WI38 (cell line): Measurements from ENCODE around the gene CST9.

Experiments
- H3K4me3 ChIP-seq: 2 replicates; pipeline ENCODE4 v1.5.1; 2011; ENCODE audit warnings: low read depth, mild to moderate bottlenecking, control low read depth, low read length
- TF ChIP-seq, protein P1 (sequence below): IDR thresholded peaks from 2 replicates; pipeline ENCODE4 v1.5.1; 2012; ENCODE audit warnings: low read depth, mild to moderate bottlenecking, control low read depth, low read length

Gene CST9

DNA sequence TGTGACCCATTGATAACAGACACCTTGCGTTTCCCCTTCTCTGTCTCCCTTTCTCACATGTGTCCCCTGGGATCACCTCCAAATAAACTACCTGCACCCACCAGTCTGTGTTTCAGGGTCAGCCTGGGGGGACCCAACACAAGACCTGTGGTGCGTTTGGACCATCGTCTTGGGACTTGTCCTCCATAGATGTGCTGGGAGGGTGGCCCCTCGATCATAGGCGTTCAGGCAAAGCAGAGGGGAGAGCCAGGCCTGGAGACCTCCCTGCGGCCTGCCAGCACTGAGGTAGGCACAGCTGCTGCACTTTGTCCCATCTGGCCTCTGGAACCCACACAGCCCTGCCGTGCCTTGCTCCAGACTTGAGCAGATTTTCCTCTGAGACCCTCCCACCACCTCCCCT is 18.1 kb downstream of the CST9 start:
- H3K4me3 ChIP-seq: no peak overlapping the region
- TF ChIP-seq, protein P1, sequence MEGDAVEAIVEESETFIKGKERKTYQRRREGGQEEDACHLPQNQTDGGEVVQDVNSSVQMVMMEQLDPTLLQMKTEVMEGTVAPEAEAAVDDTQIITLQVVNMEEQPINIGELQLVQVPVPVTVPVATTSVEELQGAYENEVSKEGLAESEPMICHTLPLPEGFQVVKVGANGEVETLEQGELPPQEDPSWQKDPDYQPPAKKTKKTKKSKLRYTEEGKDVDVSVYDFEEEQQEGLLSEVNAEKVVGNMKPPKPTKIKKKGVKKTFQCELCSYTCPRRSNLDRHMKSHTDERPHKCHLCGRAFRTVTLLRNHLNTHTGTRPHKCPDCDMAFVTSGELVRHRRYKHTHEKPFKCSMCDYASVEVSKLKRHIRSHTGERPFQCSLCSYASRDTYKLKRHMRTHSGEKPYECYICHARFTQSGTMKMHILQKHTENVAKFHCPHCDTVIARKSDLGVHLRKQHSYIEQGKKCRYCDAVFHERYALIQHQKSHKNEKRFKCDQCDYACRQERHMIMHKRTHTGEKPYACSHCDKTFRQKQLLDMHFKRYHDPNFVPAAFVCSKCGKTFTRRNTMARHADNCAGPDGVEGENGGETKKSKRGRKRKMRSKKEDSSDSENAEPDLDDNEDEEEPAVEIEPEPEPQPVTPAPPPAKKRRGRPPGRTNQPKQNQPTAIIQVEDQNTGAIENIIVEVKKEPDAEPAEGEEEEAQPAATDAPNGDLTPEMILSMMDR: no peak

GRCh38 chr20:23586735-23587525 is 18.8 kb downstream of the CST9 start:
- TF ChIP-seq, protein P1: no peak
- H3K4me3 ChIP-seq: no peak overlapping the region

DNA sequence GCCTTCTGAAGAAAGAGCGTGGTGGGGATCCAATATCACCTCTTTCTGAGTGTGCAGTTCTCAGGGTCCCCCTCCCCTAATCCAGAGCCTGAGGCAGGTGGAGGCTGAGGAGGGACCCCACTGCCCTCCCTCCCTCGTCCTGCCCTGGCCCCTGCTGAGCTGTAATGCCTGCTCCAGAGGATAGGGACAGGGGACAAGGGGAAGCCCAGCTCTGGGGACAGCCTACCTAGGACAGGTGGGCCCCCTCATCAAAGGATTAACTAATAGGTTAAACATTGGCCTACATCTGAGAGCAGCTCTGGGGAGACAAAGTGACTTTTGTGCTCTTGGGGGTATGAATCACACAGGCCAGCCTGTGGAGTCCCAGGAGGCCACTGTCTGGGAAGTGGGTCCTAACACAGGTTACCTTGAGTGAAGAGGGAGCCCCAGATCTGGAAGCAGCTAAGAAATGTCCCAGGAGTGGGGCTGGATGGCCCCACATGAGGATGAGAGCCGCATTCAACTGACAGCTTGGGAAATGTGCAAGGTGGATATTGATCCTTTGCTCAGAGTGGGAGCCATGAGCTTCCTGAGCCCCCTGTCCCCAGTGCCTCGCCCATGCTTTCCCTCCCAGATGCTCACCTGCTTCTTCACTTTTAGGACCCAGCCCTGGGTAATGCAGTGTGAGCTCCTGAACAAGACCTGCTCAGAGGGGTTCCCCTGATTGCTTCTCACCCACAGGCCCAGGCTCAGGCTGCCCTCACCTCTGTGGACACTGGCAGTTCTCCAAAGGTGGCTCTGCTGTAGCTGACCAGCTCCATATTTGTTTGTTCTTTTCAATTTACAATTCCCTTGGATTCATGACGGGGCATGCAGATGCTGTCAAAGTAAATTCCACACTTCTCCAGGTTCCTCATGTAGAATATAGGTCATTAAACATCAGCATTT is 19.6 kb downstream of the CST9 start:
- no peak overlapping the region for H3K4me3 ChIP-seq
- TF ChIP-seq, protein P1: no peak

- no peak overlapping the region for H3K4me3 ChIP-seq
- TF ChIP-seq, protein P1: no peak
Observed at GRCh38 chr20:23585449-23585807, 20.3 kb downstream of the CST9 start.

- no peak overlapping the region for H3K4me3 ChIP-seq
- TF ChIP-seq, protein P1: no peak
Observed at GRCh38 chr20:23584434-23585199, 21.1 kb downstream of the CST9 start.

DNA sequence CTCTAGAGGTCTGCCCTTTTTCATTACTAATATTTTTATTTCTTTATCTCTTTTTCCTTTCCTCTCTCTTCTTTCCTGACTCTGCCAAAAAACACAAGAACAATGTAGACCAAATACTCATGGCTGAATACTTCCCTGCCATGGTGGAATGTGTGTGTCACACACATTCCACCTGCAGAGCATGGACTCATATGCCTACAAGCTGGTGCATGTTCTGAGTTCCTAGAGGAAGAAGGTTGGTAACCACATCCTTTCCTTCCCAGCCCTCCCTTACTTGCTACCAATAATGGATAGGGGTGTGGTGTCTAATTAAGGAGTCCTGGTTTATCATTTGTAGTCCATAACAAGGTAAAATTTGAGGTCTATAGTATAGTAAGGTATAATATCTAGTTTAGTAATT is 22.2 kb downstream of the CST9 start:
- H3K4me3 ChIP-seq: no peak overlapping the region
- TF ChIP-seq, protein P1: no peak
